Non-pigmented ciliary epithelial cell (primary cell): ENCODE measurements around the gene FLG2.
"Not testable (repeated sequence)": the region's sequence is repeated elsewhere in the genome, so short reads cannot be mapped to it uniquely, and the experiment has no call there.

Experiments
- DNase-seq: peaks from one replicate; pipeline ENCODE4 v3.0.0-alpha.2; 2010; ENCODE audit warnings: low read depth

FLG2 gene

GRCh38 chr1:152312169-152312568 lies 47.6 kb downstream of the FLG2 start:
- DNase-seq, result not testable (repeated sequence)

GRCh38 chr1:152309955-152310354 lies 49.9 kb downstream of the FLG2 start:
- DNase-seq, result no peak

- DNase-seq, result not testable (repeated sequence)
Observed at GRCh38 chr1:152309320-152309901, 50.4 kb downstream of the FLG2 start.

GRCh38 chr1:152308758-152309157 lies 51.0 kb downstream of the FLG2 start:
- DNase-seq, result not testable (repeated sequence)

GRCh38 chr1:152307970-152308369 lies 51.8 kb downstream of the FLG2 start:
- DNase-seq, result not testable (repeated sequence)

- DNase-seq, result not testable (repeated sequence)
Observed at GRCh38 chr1:152306123-152306522, 53.7 kb downstream of the FLG2 start.

- not testable (repeated sequence) for DNase-seq
Observed at GRCh38 chr1:152304773-152305172, 55.0 kb downstream of the FLG2 start.

GRCh38 chr1:152303139-152303872 lies 56.5 kb downstream of the FLG2 start:
- not testable (repeated sequence) for DNase-seq
